GM21717 (cell line): ENCODE measurements around the gene DTX4.

Experiments
- ATAC-seq: cut with Tn5 transposase; IDR thresholded peaks from one replicate; pipeline ENCODE4 v1.9.1; 2021; ENCODE audit warnings: mild to moderate bottlenecking, moderate library complexity; ENCODE audit not compliant: unreplicated experiment

Gene DTX4

GRCh38 chr11:59216641-59217564 lies 45.0 kb downstream of the DTX4 start:
- ATAC-seq: peak; percentile 82

DNA sequence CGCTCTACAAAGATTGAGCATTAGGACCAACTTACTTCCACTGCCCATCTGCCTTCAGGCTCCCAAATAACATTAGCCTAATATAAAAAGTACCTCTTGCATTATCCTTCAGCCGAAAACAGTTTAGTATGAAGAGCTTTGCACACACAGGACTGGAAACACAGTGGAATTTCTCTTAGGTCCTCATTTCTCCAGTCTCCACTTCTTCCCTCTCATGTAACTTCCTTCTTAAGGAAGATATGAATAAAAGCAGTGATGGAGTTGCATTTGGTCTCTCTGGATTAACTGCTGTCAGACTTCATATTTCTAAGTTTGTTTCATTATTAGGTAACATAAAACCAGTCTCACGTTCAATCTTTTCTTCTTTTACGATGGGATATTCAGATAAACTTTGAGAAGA lies 46.4 kb downstream of the DTX4 start:
- ATAC-seq: no peak

DNA sequence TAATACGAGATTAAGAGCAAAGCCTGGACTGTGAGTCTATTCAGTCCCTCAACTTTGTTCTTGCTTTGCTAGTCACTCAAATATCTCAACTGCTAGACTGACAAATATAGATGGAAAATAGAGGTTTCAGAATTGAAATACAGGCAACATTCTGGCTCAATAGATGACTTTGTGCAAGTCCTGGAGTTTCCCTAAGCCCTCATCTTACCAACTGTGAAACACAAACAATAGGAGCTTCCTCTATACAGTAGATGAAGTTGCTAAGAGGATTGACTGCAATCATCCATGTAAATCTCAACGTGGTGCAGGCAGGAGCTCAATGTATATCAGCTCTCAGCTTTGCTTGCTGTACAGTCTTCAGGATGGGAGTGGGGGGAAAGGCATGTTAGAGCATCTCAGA lies 47.0 kb downstream of the DTX4 start:
- ATAC-seq: no peak

DNA sequence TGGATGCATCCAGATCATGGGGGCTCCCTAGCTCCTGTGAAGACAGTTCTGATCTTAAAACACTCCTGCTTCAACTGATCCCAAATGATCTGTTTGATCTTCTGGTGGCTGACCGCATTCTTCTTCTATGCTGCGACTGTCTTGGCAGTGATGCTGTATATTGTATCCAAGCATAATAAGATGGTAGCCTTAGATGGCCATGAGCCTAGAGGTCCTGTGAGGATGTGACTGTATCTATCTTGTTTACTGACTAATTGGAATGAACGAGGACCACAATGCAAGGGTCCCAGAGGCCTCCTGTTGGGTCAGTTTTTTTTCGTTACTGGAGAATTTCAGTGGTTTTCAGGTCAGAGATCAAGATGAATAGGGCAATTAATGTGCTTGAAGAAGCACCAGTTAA lies 47.9 kb downstream of the DTX4 start:
- no peak for ATAC-seq

DNA sequence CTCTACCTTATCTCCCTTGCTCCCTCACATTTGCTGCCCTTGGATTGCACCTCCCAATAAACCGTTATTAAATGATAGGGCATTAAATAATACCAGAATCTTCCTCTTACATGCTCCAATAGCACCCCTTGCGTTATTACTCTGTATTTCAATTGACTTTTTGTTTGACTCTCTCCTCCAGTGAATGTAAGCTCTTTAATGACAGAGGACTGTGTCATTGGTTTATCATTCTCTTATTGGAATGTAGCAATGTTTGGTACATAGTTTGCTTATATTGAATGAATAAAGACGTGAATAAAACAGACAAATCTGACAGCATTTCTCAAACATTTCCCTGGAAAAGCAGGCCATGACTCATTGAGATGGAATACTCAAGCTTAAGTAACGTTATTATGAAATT lies 49.5 kb downstream of the DTX4 start:
- no peak for ATAC-seq

GRCh38 chr11:59222464-59223060 lies 50.6 kb downstream of the DTX4 start:
- ATAC-seq: no peak

DNA sequence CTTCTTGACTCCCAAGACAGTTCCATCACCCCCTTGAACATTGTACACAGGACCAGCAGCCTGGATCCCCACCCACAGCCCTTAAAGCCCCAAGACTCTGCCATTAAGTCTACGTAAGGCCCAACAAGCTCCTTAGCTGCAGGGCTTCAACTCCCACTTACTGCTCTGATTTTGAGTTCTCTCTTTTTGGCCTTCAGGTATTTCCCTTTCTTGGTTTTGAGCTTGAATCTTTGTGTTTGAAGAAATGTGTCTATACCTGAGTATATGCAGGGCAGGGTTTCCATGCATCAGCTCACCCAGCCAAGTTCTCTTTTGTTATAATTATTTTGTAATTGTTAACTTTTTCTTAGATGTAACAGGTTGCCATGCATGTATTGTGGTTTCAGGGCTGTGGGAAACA lies 51.2 kb downstream of the DTX4 start:
- ATAC-seq: no peak

DNA sequence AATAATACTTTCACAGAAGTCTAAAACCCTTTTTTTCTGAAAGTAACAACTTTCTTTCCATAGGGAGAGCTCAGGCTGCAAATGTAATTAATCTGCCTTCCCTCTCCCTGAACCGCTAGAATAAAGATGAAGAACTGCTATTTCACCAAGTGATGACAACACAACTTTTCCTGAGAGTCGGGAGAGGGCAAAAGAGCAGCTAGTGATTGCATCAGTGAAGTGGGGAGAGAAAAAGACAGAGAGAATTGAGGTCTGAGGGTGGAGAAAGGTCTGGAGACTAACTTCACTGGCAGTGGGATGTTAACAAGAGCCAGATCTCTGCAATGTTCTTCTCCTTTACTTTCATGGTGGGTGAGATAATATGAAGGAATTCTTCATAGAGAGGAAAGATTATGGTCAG lies 51.7 kb downstream of the DTX4 start:
- ATAC-seq: no peak

DNA sequence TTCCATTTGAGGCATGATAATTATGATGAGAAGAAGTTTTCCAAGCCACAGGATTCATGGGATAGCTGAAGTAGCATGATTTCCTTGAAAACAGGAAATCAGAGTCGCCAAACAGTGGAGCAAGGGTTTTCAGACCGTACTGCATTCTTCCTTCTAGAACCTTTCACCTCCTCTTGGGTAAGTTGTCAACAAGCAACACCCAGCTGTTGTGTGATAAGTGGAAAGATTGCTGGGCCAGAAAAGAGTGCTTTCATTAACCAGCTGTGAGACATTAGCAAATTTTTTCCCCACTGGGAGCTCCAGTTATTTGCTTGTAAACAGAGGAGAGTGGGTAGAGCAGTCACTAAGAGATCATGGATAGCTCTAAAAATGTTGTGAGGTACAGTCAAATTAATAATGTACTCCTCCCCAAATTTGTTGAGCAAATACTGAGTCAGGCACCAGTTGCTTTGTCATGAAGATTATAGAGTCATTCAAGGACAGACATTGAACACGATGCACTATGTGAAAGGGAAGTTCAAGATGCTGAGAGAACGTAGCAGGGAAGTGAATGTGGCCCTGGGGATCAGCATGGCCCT lies 52.5 kb downstream of the DTX4 start:
- ATAC-seq: peak; percentile 47

DNA sequence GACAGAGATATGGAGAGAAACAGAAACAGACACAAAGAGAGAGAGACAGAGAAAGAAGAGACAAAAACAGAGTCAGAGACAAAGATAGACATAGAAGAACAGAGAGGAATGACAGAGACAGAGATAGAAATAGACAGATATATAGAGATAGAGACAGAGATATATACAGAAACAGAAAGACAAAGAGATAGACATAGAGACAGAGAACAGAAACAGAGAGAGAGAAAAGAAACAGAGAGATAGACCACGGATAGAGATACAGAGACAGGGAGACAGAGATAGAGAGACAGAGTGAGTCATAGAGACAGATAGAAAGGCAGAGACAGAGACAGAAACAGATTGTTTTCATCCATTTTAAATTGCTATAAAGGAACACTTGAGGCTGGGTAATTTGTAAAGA lies 53.1 kb downstream of the DTX4 start:
- peak; percentile 71 for ATAC-seq

DNA sequence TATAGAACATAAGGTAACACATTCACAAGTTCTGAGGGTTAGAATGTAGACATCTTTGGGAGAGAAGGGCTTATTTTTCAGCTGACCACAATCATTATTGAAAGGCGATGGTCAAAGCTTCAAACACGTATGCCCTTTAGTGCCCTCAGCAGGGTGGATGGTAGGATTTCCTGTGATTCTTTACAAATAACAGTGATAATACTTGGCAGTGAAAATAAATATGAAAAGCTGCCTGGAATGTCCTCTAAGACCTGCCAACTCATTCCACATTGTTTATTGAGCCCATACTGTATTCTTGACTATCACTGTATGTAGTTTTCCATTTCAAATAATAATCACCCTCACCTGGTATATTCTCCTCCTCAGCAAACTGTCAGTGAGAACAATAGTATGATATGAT lies 54.5 kb downstream of the DTX4 start:
- ATAC-seq: no peak

DNA sequence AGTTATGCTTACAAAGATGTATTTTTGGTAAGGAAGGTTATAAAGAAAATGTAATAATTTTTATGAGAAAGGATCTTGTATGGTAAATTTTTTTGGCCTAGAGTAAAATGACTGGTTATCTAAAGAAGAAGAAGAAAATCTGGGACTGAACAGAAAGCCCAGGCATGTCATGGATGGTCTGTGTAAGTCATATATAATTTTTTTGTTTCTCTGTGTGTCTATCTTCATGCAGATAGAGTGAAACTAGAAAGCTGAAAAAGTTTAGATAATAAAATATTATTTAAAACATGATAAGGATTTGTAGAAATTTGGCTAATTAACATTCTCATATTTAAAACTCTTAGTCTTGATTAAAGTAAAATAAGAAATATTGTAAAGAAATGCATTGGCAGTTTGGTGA lies 68.4 kb downstream of the DTX4 start:
- ATAC-seq: no peak

GRCh38 chr11:59243633-59244032 lies 71.7 kb downstream of the DTX4 start:
- ATAC-seq: no peak

- no peak for ATAC-seq
Observed at GRCh38 chr11:59247531-59248227, 75.7 kb downstream of the DTX4 start.

GRCh38 chr11:59249535-59249934 lies 77.6 kb downstream of the DTX4 start:
- ATAC-seq: no peak

- ATAC-seq: no peak
Observed at GRCh38 chr11:59253001-59253400, 81.1 kb downstream of the DTX4 start.

- no peak for ATAC-seq
Observed at GRCh38 chr11:59254286-59254685, 82.4 kb downstream of the DTX4 start.

DNA sequence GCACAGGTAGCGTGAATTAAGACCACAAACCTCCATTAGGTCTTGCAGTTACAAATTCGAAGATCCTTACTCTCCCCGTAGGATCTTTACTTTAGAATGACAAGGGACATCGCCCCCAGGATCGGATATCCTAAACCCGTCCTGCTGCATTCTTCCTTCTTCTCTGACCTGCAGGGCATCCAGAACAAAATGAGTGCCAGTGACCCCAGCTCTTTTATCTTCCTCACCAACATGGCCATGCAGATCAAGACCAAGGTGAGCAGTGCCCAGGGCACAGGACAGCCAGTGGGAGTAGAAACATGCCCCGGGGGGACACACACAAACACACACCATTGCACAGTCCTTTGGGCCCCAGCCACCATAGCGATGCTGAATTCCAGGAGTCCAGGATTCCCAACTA lies 83.3 kb downstream of the DTX4 start:
- no peak for ATAC-seq
